Mesendoderm (in vitro differentiated cells): ENCODE results near the gene DNMT3A.

Experiments used
- DNase-seq: peaks from one replicate; pipeline ENCODE4 v3.0.0; 2013
- H2AK5ac ChIP-seq: 2 replicates; pipeline ENCODE4 v1.6.1; 2013; ENCODE audit warnings: low read length, inconsistent platforms
- H2BK120ac ChIP-seq: 2 replicates; pipeline ENCODE4 v1.6.1; 2013; ENCODE audit warnings: low read depth, mild to moderate bottlenecking, low read length, moderate library complexity, mixed read lengths
- H2BK15ac ChIP-seq: replicated peaks from 2 replicates; pipeline ENCODE4 v1.6.1; 2013; ENCODE audit warnings: low read depth, mild to moderate bottlenecking, moderate library complexity
- H2BK5ac ChIP-seq: 2 replicates; pipeline ENCODE4 v1.6.1; 2013; ENCODE audit warnings: low read length, inconsistent platforms
- H3K18ac ChIP-seq: 2 replicates; pipeline ENCODE4 v1.6.1; 2013; ENCODE audit warnings: mild to moderate bottlenecking, low read length, mixed read lengths
- H3K23ac ChIP-seq: one replicate; pipeline ENCODE4 v1.6.1; 2013; ENCODE audit warnings: low read length
- H3K27ac ChIP-seq: 2 replicates; pipeline ENCODE4 v1.5.1; 2013; ENCODE audit warnings: low read depth, mild to moderate bottlenecking, inconsistent platforms, low read length, moderate library complexity
- H3K27me3 ChIP-seq: 2 replicates; pipeline ENCODE4 v1.6.1; 2013; ENCODE audit warnings: low read length, control low read depth, mild to moderate bottlenecking, inconsistent platforms; ENCODE audit not compliant: insufficient read depth, poor library complexity
- H3K36me3 ChIP-seq: 2 replicates; pipeline ENCODE4 v1.6.1; 2013; ENCODE audit warnings: low read length, inconsistent platforms; ENCODE audit not compliant: control insufficient read depth, insufficient read depth
- H3K4ac ChIP-seq: one replicate; pipeline ENCODE4 v1.6.1; 2013; ENCODE audit warnings: low read depth, mild to moderate bottlenecking, low read length, moderate library complexity
- H3K4me1 ChIP-seq: 2 replicates; pipeline ENCODE4 v1.6.1; 2013; ENCODE audit warnings: low read depth, low read length, inconsistent platforms; ENCODE audit not compliant: control insufficient read depth
- H3K4me2 ChIP-seq: 2 replicates; pipeline ENCODE4 v1.6.1; 2013; ENCODE audit warnings: low read length
- H3K4me3 ChIP-seq: 2 replicates; pipeline ENCODE4 v1.5.1; 2013; ENCODE audit warnings: mild to moderate bottlenecking, low read length
- H3K56ac ChIP-seq: one replicate; pipeline ENCODE4 v1.6.1; 2013; ENCODE audit warnings: low read length
- H3K79me1 ChIP-seq: 2 replicates; pipeline ENCODE4 v1.6.1; 2013; ENCODE audit warnings: low read length, inconsistent platforms
- H3K79me2 ChIP-seq: 2 replicates; pipeline ENCODE4 v1.6.1; 2013; ENCODE audit warnings: mild to moderate bottlenecking, low read length; ENCODE audit not compliant: control insufficient read depth, insufficient read depth
- H3K9ac ChIP-seq: 2 replicates; pipeline ENCODE4 v1.6.1; 2013; ENCODE audit warnings: low read length, inconsistent platforms
- H4K5ac ChIP-seq: one replicate; pipeline ENCODE4 v1.6.1; 2013; ENCODE audit warnings: low read length
- H4K8ac ChIP-seq: one replicate; pipeline ENCODE4 v1.6.1; 2013; ENCODE audit warnings: low read depth, mild to moderate bottlenecking, control low read depth, low read length, moderate library complexity
- WGBS: extraction: QIAGEN DNeasy Blood & Tissue Kit; methylation state at CpG from one replicate; pipeline ENCODE4 v1.1.7; 2013; ENCODE audit warnings: low lambda C conversion rate, missing lambda C conversion rate; ENCODE audit not compliant: insufficient coverage; ENCODE audit errors: extremely low coverage; 5-methylcytosine and 5-hydroxymethylcytosine counted together

Gene DNMT3A

DNA sequence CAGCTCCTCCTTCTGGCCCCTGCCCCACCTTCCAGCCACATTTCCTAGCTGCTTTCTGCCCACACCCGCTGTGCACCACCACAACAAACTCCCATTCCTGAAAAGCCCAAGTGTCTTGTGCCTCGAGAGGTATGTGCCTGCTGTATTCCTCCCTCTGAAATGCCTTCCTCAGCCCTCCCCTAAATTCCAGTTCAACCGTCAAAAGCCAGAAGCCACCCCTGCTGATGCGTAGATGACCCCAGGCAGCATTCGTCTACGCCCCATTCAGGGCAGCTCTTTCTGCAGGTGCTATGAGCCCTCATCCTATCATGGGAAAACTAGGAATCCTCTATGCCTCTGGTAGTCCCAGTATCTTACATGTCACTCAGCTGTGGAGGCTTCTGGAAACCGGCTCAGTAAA lies 71.7 kb downstream of the DNMT3A start:
- H3K4me3 ChIP-seq = no peak overlapping the region

GRCh38 chr2:25269233-25269632 lies 72.5 kb downstream of the DNMT3A start:
- H3K79me1 ChIP-seq = no peaks in the 10 kb centered on the region
- no peak overlapping the region for H2BK5ac ChIP-seq
- no peak overlapping the region for H3K9ac ChIP-seq
- H3K27me3 ChIP-seq = no peaks in the 10 kb centered on the region
- peaks cover 2% of the 10 kb centered on the region for H3K4me1 ChIP-seq
- no peak overlapping the region for H3K4me2 ChIP-seq
- no peaks in the 10 kb centered on the region for H3K36me3 ChIP-seq
- no peak overlapping the region for H3K18ac ChIP-seq
- no peak overlapping the region for H2AK5ac ChIP-seq
- H3K79me2 ChIP-seq = no peaks in the 10 kb centered on the region
- no peak overlapping the region for H2BK120ac ChIP-seq
- H3K23ac ChIP-seq = no peak overlapping the region
- H3K27ac ChIP-seq = no peak overlapping the region
- WGBS = no CpG with 5 or more reads among the region's 3 CpGs
- DNase-seq = no peak
- no peak overlapping the region for H3K56ac ChIP-seq
- no peak overlapping the region for H4K8ac ChIP-seq
- no peak overlapping the region for H4K5ac ChIP-seq
- no peak overlapping the region for H2BK15ac ChIP-seq
- H3K4me3 ChIP-seq = no peak overlapping the region
- H3K4ac ChIP-seq = no peak overlapping the region

More for the DNA sequence above, 71.7 kb downstream of the DNMT3A start:
- H4K5ac ChIP-seq = no peak overlapping the region
- no peak overlapping the region for H2AK5ac ChIP-seq
- H3K27ac ChIP-seq = peak overlapping the region; percentile 48
- H3K79me2 ChIP-seq = no peaks in the 10 kb centered on the region
- no peak overlapping the region for H3K4ac ChIP-seq
- WGBS = no CpG with 5 or more reads among the region's 7 CpGs
- H2BK15ac ChIP-seq = no peak overlapping the region
- no peak overlapping the region for H2BK120ac ChIP-seq
- no peak overlapping the region for H3K23ac ChIP-seq
- peaks cover 2% of the 10 kb centered on the region for H3K4me1 ChIP-seq
- no peak overlapping the region for H3K56ac ChIP-seq
- H2BK5ac ChIP-seq = no peak overlapping the region
- peak overlapping the region; percentile 23 for H3K18ac ChIP-seq
- no peaks in the 10 kb centered on the region for H3K79me1 ChIP-seq
- peak; percentile 85 for DNase-seq
- H3K27me3 ChIP-seq = no peaks in the 10 kb centered on the region
- no peak overlapping the region for H4K8ac ChIP-seq
- H3K9ac ChIP-seq = no peak overlapping the region
- no peaks in the 10 kb centered on the region for H3K36me3 ChIP-seq
- H3K4me2 ChIP-seq = no peak overlapping the region

DNA sequence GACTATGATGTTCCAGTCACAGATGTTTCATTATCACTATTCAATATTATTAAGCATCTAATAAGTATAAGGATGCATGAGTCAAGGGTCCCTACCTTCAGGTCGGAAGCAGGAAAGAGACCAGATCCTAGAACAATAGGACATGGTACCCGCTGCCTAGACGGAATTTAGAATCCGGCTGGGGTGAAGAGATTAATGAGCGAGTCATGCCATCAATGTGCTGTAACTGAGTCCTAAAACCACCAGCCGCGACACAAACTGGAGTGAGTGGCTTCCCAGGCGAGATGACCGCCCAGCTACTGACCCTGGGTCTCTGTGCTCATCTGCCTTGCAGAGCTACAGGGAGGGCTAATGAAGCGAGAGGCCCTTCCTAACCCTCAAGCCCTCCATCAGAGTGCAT lies 73.6 kb downstream of the DNMT3A start:
- DNase-seq = no peak
- no peak overlapping the region for H3K23ac ChIP-seq
- H3K4me3 ChIP-seq = no peak overlapping the region
- H3K79me1 ChIP-seq = no peaks in the 10 kb centered on the region
- no peak overlapping the region for H2BK120ac ChIP-seq
- no peak overlapping the region for H2AK5ac ChIP-seq
- no CpG with 5 or more reads among the region's 10 CpGs for WGBS
- H2BK5ac ChIP-seq = no peak overlapping the region
- no peak overlapping the region for H3K4ac ChIP-seq
- H3K4me1 ChIP-seq = peaks cover 6% of the 10 kb centered on the region
- H3K18ac ChIP-seq = no peak overlapping the region
- no peak overlapping the region for H3K9ac ChIP-seq
- no peak overlapping the region for H4K5ac ChIP-seq
- no peak overlapping the region for H2BK15ac ChIP-seq
- no peak overlapping the region for H4K8ac ChIP-seq
- no peak overlapping the region for H3K4me2 ChIP-seq
- H3K36me3 ChIP-seq = no peaks in the 10 kb centered on the region
- no peaks in the 10 kb centered on the region for H3K79me2 ChIP-seq
- H3K56ac ChIP-seq = no peak overlapping the region
- H3K27ac ChIP-seq = no peak overlapping the region
- no peaks in the 10 kb centered on the region for H3K27me3 ChIP-seq

- no peak overlapping the region for H3K18ac ChIP-seq
- H2BK120ac ChIP-seq = no peak overlapping the region
- H3K4me2 ChIP-seq = no peak overlapping the region
- H2BK5ac ChIP-seq = no peak overlapping the region
- H3K36me3 ChIP-seq = no peaks in the 10 kb centered on the region
- H3K4ac ChIP-seq = no peak overlapping the region
- H2AK5ac ChIP-seq = no peak overlapping the region
- no peak overlapping the region for H2BK15ac ChIP-seq
- H3K4me3 ChIP-seq = no peak overlapping the region
- no peak overlapping the region for H3K9ac ChIP-seq
- peaks cover 6% of the 10 kb centered on the region for H3K4me1 ChIP-seq
- no peak overlapping the region for H4K8ac ChIP-seq
- DNase-seq = no peak
- H4K5ac ChIP-seq = no peak overlapping the region
- no peak overlapping the region for H3K27ac ChIP-seq
- H3K56ac ChIP-seq = no peak overlapping the region
- H3K79me2 ChIP-seq = no peaks in the 10 kb centered on the region
- H3K27me3 ChIP-seq = no peaks in the 10 kb centered on the region
- no peak overlapping the region for H3K23ac ChIP-seq
- no peaks in the 10 kb centered on the region for H3K79me1 ChIP-seq
Observed at GRCh38 chr2:25266399-25266798, 75.3 kb downstream of the DNMT3A start.

- H3K9ac ChIP-seq = no peak overlapping the region
- H3K56ac ChIP-seq = no peak overlapping the region
- H3K4me1 ChIP-seq = peaks cover 6% of the 10 kb centered on the region
- no peak overlapping the region for H3K4ac ChIP-seq
- no peak overlapping the region for H3K4me2 ChIP-seq
- no peak overlapping the region for H3K18ac ChIP-seq
- no peak overlapping the region for H4K8ac ChIP-seq
- H3K79me1 ChIP-seq = no peaks in the 10 kb centered on the region
- no peak overlapping the region for H4K5ac ChIP-seq
- H3K27ac ChIP-seq = no peak overlapping the region
- H3K36me3 ChIP-seq = no peaks in the 10 kb centered on the region
- H3K4me3 ChIP-seq = no peak overlapping the region
- no peak for DNase-seq
- WGBS = no CpG with 5 or more reads among the region's 2 CpGs
- no peak overlapping the region for H3K23ac ChIP-seq
- no peak overlapping the region for H2BK15ac ChIP-seq
- no peak overlapping the region for H2AK5ac ChIP-seq
- H3K79me2 ChIP-seq = no peaks in the 10 kb centered on the region
- H2BK120ac ChIP-seq = no peak overlapping the region
- no peak overlapping the region for H2BK5ac ChIP-seq
- no peaks in the 10 kb centered on the region for H3K27me3 ChIP-seq
Observed at GRCh38 chr2:25265802-25266201, 75.9 kb downstream of the DNMT3A start.

DNA sequence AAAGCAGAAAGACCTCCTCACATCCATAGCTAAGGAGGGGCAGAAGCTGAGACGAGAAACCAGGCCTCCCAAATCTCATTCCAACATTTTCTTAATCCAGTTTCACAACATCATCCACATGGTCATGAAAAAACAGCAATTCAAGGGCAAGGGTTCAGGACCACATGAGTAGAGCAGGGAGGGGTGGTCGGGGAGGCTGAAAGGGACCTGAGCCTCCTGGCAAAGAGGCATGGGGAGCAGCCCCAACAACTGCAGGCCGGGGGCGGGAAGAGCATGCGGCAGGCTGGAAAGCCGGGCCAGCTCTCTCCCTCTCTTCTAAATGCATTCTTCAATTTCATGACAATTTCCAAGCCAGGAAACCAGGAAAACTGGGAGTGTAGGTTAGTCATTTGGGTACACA lies 76.7 kb downstream of the DNMT3A start:
- no peak overlapping the region for H3K56ac ChIP-seq
- no peak overlapping the region for H2BK120ac ChIP-seq
- H3K9ac ChIP-seq = no peak overlapping the region
- H3K79me2 ChIP-seq = no peaks in the 10 kb centered on the region
- H3K4ac ChIP-seq = no peak overlapping the region
- no peak overlapping the region for H2BK15ac ChIP-seq
- no peak overlapping the region for H3K4me3 ChIP-seq
- no peak overlapping the region for H3K18ac ChIP-seq
- H3K4me1 ChIP-seq = peaks cover 8% of the 10 kb centered on the region
- no peak overlapping the region for H3K27ac ChIP-seq
- no peak overlapping the region for H4K5ac ChIP-seq
- H3K36me3 ChIP-seq = no peaks in the 10 kb centered on the region
- H3K27me3 ChIP-seq = no peaks in the 10 kb centered on the region
- no peaks in the 10 kb centered on the region for H3K79me1 ChIP-seq
- no peak overlapping the region for H2BK5ac ChIP-seq
- H3K23ac ChIP-seq = no peak overlapping the region
- WGBS = no CpG with 5 or more reads among the region's 6 CpGs
- DNase-seq = no peak
- no peak overlapping the region for H2AK5ac ChIP-seq
- H4K8ac ChIP-seq = no peak overlapping the region
- H3K4me2 ChIP-seq = no peak overlapping the region
